ENCODE data around the gene ADAM17.
"Not testable (repeated sequence)": the region's sequence is repeated elsewhere in the genome, so short reads cannot be mapped to it uniquely, and the experiment has no call there.

The ADAM17 gene

GRCh38 chr2:9570182-9571060 is 14.8 kb upstream of the ADAM17 start:
- H3K27me3 ChIP-seq (ENCODE audit: control insufficient read depth in 1 of 2, insufficient read depth in 2 of 2, low read length in 2 of 2) = no peaks in the 10 kb centered on the region
- no peaks in the 10 kb centered on the region for H3K9me3 ChIP-seq (ENCODE audit: control insufficient read depth in 1 of 2, low read length in 2 of 2)
- peaks cover 4 to 11% of the 10 kb centered on the region in 2 donors for H3K4me1 ChIP-seq (ENCODE audit: control insufficient read depth in 1 of 2, insufficient read depth in 2 of 2, low read length in 2 of 2)
- H3K36me3 ChIP-seq (ENCODE audit: control insufficient read depth in 1 of 2, insufficient read depth in 2 of 2, low read length in 2 of 2) = no peaks in the 10 kb centered on the region
- no peak overlapping the region for H3K4me3 ChIP-seq (ENCODE audit: low read depth in 1 of 2, low read length in 2 of 2)
- H3K27ac ChIP-seq (ENCODE audit: low read depth, low read length) = no peak overlapping the region
- no peak overlapping the region for H3K9ac ChIP-seq (ENCODE audit: low read depth in 1 of 2, low read length in 2 of 2)

GRCh38 chr2:9565436-9566153 is 10.0 kb upstream of the ADAM17 start:
- no peaks in the 10 kb centered on the region for H3K27me3 ChIP-seq (ENCODE audit: control insufficient read depth in 1 of 2, insufficient read depth in 2 of 2, low read length in 2 of 2)
- no peak overlapping the region for H3K4me3 ChIP-seq (ENCODE audit: low read depth in 1 of 2, low read length in 2 of 2)
- H3K36me3 ChIP-seq (ENCODE audit: control insufficient read depth in 1 of 2, insufficient read depth in 2 of 2, low read length in 2 of 2) = no peaks in the 10 kb centered on the region
- peaks cover 7 to 9% of the 10 kb centered on the region in 2 donors for H3K4me1 ChIP-seq (ENCODE audit: control insufficient read depth in 1 of 2, insufficient read depth in 2 of 2, low read length in 2 of 2)
- no peaks in the 10 kb centered on the region for H3K9me3 ChIP-seq (ENCODE audit: control insufficient read depth in 1 of 2, low read length in 2 of 2)
- H3K9ac ChIP-seq (ENCODE audit: low read depth in 1 of 2, low read length in 2 of 2) = no peak overlapping the region
- peak overlapping the region; percentile 10 for H3K27ac ChIP-seq (ENCODE audit: low read depth, low read length)

GRCh38 chr2:9560628-9561027 is 5.0 kb upstream of the ADAM17 start:
- no peak overlapping the region for H3K4me3 ChIP-seq (ENCODE audit: low read depth in 1 of 2, low read length in 2 of 2)
- peaks cover 12 to 16% of the 10 kb centered on the region in 2 donors for H3K4me1 ChIP-seq (ENCODE audit: control insufficient read depth in 1 of 2, insufficient read depth in 2 of 2, low read length in 2 of 2)
- no peak overlapping the region for H3K27ac ChIP-seq (ENCODE audit: low read depth, low read length)
- no peaks in the 10 kb centered on the region for H3K36me3 ChIP-seq (ENCODE audit: control insufficient read depth in 1 of 2, insufficient read depth in 2 of 2, low read length in 2 of 2)
- H3K9me3 ChIP-seq (ENCODE audit: control insufficient read depth in 1 of 2, low read length in 2 of 2) = no peaks in the 10 kb centered on the region
- no peaks in the 10 kb centered on the region for H3K27me3 ChIP-seq (ENCODE audit: control insufficient read depth in 1 of 2, insufficient read depth in 2 of 2, low read length in 2 of 2)
- H3K9ac ChIP-seq (ENCODE audit: low read depth in 1 of 2, low read length in 2 of 2) = no peak overlapping the region

GRCh38 chr2:9558948-9559381 is 3.3 kb upstream of the ADAM17 start:
- H3K4me1 ChIP-seq (ENCODE audit: control insufficient read depth in 1 of 2, insufficient read depth in 2 of 2, low read length in 2 of 2) = peaks cover 15 to 17% of the 10 kb centered on the region in 2 donors
- no peaks in the 10 kb centered on the region for H3K36me3 ChIP-seq (ENCODE audit: control insufficient read depth in 1 of 2, insufficient read depth in 2 of 2, low read length in 2 of 2)
- no peak overlapping the region for H3K9ac ChIP-seq (ENCODE audit: low read depth in 1 of 2, low read length in 2 of 2)
- no peaks in the 10 kb centered on the region for H3K9me3 ChIP-seq (ENCODE audit: control insufficient read depth in 1 of 2, low read length in 2 of 2)
- H3K4me3 ChIP-seq (ENCODE audit: low read depth in 1 of 2, low read length in 2 of 2) = no peak overlapping the region
- H3K27me3 ChIP-seq (ENCODE audit: control insufficient read depth in 1 of 2, insufficient read depth in 2 of 2, low read length in 2 of 2) = no peaks in the 10 kb centered on the region
- no peak overlapping the region for H3K27ac ChIP-seq (ENCODE audit: low read depth, low read length)

GRCh38 chr2:9556121-9556743 is 602 bp upstream of the ADAM17 start:
- no peaks in the 10 kb centered on the region for H3K9me3 ChIP-seq (ENCODE audit: control insufficient read depth in 1 of 2, low read length in 2 of 2)
- H3K4me1 ChIP-seq (ENCODE audit: control insufficient read depth in 1 of 2, insufficient read depth in 2 of 2, low read length in 2 of 2) = peaks cover 28 to 34% of the 10 kb centered on the region in 2 donors
- peak overlapping the region; percentile 79 to 84 for H3K9ac ChIP-seq (ENCODE audit: low read depth in 1 of 2, low read length in 2 of 2)
- no peaks in the 10 kb centered on the region for H3K36me3 ChIP-seq (ENCODE audit: control insufficient read depth in 1 of 2, insufficient read depth in 2 of 2, low read length in 2 of 2)
- peak overlapping the region; percentile 94 to 95 for H3K4me3 ChIP-seq (ENCODE audit: low read depth in 1 of 2, low read length in 2 of 2)
- no peaks in the 10 kb centered on the region for H3K27me3 ChIP-seq (ENCODE audit: control insufficient read depth in 1 of 2, insufficient read depth in 2 of 2, low read length in 2 of 2)
- H3K27ac ChIP-seq (ENCODE audit: low read depth, low read length) = peak overlapping the region; percentile 97

- Histone ChIP-seq H3K27ac (ENCODE audit: low read depth, low read length) (peak overlapping the region; percentile 97), H3K4me1 (ENCODE audit: control insufficient read depth in 1 of 2, insufficient read depth in 2 of 2, low read length in 2 of 2) (peaks cover 31 to 34% of the 10 kb centered on the region in 2 donors), H3K9ac (ENCODE audit: low read depth in 1 of 2, low read length in 2 of 2) (peak overlapping the region; percentile 84 to 91), H3K4me3 (ENCODE audit: low read depth in 1 of 2, low read length in 2 of 2) (peak overlapping the region; percentile 94 to 95), H3K27me3 (ENCODE audit: control insufficient read depth in 1 of 2, insufficient read depth in 2 of 2, low read length in 2 of 2) (no peaks in the 10 kb centered on the region), H3K36me3 (ENCODE audit: control insufficient read depth in 1 of 2, insufficient read depth in 2 of 2, low read length in 2 of 2) (no peaks in the 10 kb centered on the region), H3K9me3 (ENCODE audit: control insufficient read depth in 1 of 2, low read length in 2 of 2) (no peaks in the 10 kb centered on the region)
These were observed 721 bp downstream of the ADAM17 start for GRCh38 chr2:9554921-9555296.

GRCh38 chr2:9552219-9553178 is 3.1 kb downstream of the ADAM17 start:
- no peaks in the 10 kb centered on the region for H3K27me3 ChIP-seq (ENCODE audit: control insufficient read depth in 1 of 2, insufficient read depth in 2 of 2, low read length in 2 of 2)
- H3K9ac ChIP-seq (ENCODE audit: low read depth in 1 of 2, low read length in 2 of 2) = no peak overlapping the region
- no peak overlapping the region for H3K4me3 ChIP-seq (ENCODE audit: low read depth in 1 of 2, low read length in 2 of 2)
- no peak overlapping the region for H3K27ac ChIP-seq (ENCODE audit: low read depth, low read length)
- no peaks in the 10 kb centered on the region for H3K36me3 ChIP-seq (ENCODE audit: control insufficient read depth in 1 of 2, insufficient read depth in 2 of 2, low read length in 2 of 2)
- H3K4me1 ChIP-seq (ENCODE audit: control insufficient read depth in 1 of 2, insufficient read depth in 2 of 2, low read length in 2 of 2) = peaks cover 44% of the 10 kb centered on the region in 2 donors
- no peaks in the 10 kb centered on the region for H3K9me3 ChIP-seq (ENCODE audit: control insufficient read depth in 1 of 2, low read length in 2 of 2)

- H3K4me1 ChIP-seq (ENCODE audit: control insufficient read depth in 1 of 2, insufficient read depth in 2 of 2, low read length in 2 of 2) = peaks cover 38 to 41% of the 10 kb centered on the region in 2 donors
- H3K27ac ChIP-seq (ENCODE audit: low read depth, low read length) = not testable (repeated sequence)
These were observed 4.7 kb downstream of the ADAM17 start for GRCh38 chr2:9550859-9551391.

GRCh38 chr2:9549420-9549819 is 6.2 kb downstream of the ADAM17 start:
- Histone ChIP-seq H3K9ac (ENCODE audit: low read depth in 1 of 2, low read length in 2 of 2) (no peak overlapping the region), H3K27ac (ENCODE audit: low read depth, low read length) (no peak overlapping the region), H3K36me3 (ENCODE audit: control insufficient read depth in 1 of 2, insufficient read depth in 2 of 2, low read length in 2 of 2) (no peaks in the 10 kb centered on the region), H3K4me1 (ENCODE audit: control insufficient read depth in 1 of 2, insufficient read depth in 2 of 2, low read length in 2 of 2) (peaks cover 33 to 38% of the 10 kb centered on the region in 2 donors), H3K27me3 (ENCODE audit: control insufficient read depth in 1 of 2, insufficient read depth in 2 of 2, low read length in 2 of 2) (no peaks in the 10 kb centered on the region), H3K4me3 (ENCODE audit: low read depth in 1 of 2, low read length in 2 of 2) (no peak overlapping the region), H3K9me3 (ENCODE audit: control insufficient read depth in 1 of 2, low read length in 2 of 2) (no peaks in the 10 kb centered on the region)

More at GRCh38 chr2:9550859-9551391, 4.7 kb downstream of the ADAM17 start:
- not testable (repeated sequence) for H3K27me3 ChIP-seq (ENCODE audit: control insufficient read depth in 1 of 2, insufficient read depth in 2 of 2, low read length in 2 of 2); H3K36me3 ChIP-seq (ENCODE audit: control insufficient read depth in 1 of 2, insufficient read depth in 2 of 2, low read length in 2 of 2); H3K4me3 ChIP-seq (ENCODE audit: low read depth in 1 of 2, low read length in 2 of 2); H3K9me3 ChIP-seq (ENCODE audit: control insufficient read depth in 1 of 2, low read length in 2 of 2); H3K9ac ChIP-seq (ENCODE audit: low read depth in 1 of 2, low read length in 2 of 2)

Data from duodenal mucosa (tissue), 2 donors.